ENCODE data around the gene GALT. TPM values are rescaled to one million over a fixed set of nuclear protein-coding genes. Genes with fewer than 3 reads are reported as not detected.
A peak's percentile ranks its signal among the peaks of the same experiment; 100 is the strongest.

GALT gene
- total and polyA plus RNA-seq, 2 donors from 2014 or later = 49.2 to 83.7 TPM

GRCh38 chr9:34615132-34615531 is 31.3 kb upstream of the GALT start:
- Histone ChIP-seq H3K4me3 (ENCODE audit: low read length in 3 of 3) (no peak overlapping the region), H3K4me1 (ENCODE audit: control insufficient read depth in 2 of 3, insufficient read depth in 2 of 3, low read depth in 1 of 3, low read length in 3 of 3) (peaks cover 3 to 18% (median 15%) of the 10 kb centered on the region in 3 donors), H3K36me3 (ENCODE audit: control insufficient read depth in 2 of 3, insufficient read depth in 3 of 3, low read length in 3 of 3) (peaks cover 4 to 30% (median 29%) of the 10 kb centered on the region in 3 donors), H3K9me3 (ENCODE audit: control insufficient read depth in 2 of 3, insufficient read depth in 1 of 3, low read length in 3 of 3) (no peaks in the 10 kb centered on the region), H3K27me3 (ENCODE audit: control insufficient read depth, insufficient read depth, low read length) (no peaks in the 10 kb centered on the region), H3K27ac (ENCODE audit: low read depth in 2 of 2, low read length in 2 of 2) (no peak overlapping the region), H3K9ac (ENCODE audit: low read length in 3 of 3) (no peak overlapping the region)
- intact Hi-C loops (cut with DNase I) = no loop called here
- FAIRE-seq = no peak
- TF ChIP-seq, protein P1, sequence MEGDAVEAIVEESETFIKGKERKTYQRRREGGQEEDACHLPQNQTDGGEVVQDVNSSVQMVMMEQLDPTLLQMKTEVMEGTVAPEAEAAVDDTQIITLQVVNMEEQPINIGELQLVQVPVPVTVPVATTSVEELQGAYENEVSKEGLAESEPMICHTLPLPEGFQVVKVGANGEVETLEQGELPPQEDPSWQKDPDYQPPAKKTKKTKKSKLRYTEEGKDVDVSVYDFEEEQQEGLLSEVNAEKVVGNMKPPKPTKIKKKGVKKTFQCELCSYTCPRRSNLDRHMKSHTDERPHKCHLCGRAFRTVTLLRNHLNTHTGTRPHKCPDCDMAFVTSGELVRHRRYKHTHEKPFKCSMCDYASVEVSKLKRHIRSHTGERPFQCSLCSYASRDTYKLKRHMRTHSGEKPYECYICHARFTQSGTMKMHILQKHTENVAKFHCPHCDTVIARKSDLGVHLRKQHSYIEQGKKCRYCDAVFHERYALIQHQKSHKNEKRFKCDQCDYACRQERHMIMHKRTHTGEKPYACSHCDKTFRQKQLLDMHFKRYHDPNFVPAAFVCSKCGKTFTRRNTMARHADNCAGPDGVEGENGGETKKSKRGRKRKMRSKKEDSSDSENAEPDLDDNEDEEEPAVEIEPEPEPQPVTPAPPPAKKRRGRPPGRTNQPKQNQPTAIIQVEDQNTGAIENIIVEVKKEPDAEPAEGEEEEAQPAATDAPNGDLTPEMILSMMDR (IDR thresholded peaks at IDR 0.05; ENCODE audit: borderline replicate concordance, extremely low read depth, insufficient read depth) = no peak
- no peak for DNase-seq

DNA sequence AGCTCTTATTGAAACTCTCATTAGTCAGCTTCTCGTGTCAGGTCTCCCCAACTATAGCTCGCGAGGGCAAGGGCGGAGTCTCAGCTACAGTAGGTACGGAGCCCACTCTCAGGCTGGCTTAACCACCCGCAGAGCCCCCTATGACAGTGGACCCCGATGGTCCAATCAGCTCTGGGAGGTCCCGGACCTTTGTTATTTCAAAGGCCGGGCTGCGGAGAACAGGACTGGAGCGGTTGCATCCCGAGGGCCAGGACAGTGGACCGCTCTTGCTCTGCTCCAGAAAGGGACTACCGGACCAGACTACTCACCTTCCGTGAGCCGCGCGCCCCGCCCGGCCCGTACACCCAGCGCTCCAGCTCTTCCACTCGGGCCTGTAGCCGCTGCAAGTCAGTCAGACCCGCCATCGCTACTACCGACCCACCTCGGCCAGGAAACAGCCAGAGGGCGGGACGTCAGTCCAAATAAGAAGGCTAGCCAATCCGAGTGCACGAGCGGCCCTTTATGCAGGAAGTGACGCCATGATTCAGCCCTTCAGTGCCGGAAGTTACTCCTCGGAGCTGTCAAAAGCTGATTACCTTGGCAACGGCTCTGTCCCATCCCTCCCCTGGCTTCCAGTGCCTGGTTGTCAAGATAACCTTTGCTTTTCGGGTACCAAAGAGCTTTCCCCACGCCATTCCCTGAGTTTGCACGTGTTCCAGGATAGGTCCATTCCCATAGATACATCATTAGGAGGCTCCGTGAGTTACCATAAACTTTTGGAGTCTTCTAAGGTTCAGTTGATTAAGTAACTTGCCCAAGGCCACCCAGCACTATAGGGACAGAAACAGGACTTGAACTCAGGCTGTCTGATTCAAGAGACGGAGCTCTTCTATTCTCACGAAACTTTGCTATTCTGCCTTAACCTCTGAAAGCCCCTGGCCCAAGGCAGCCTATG is 26.1 kb upstream of the GALT start, which contains the start of gene DCTN3:
Gene DCTN3, minus strand, starts transcription at position 435 of the 934 bp plus-strand sequence. Its CDS starts 31 bp downstream, at position 404.
- Histone ChIP-seq H3K9ac (ENCODE audit: low read length in 3 of 3) (peak within 1 kb of the TSS; percentile 54 to 89 (median 79)), H3K27ac (ENCODE audit: low read depth in 2 of 2, low read length in 2 of 2) (no peak within 1 kb of the TSS), H3K4me1 (ENCODE audit: control insufficient read depth in 2 of 3, insufficient read depth in 2 of 3, low read depth in 1 of 3, low read length in 3 of 3) (peaks cover 3 to 9% (median 4%) of the 10 kb centered on the region in 3 donors), H3K27me3 (ENCODE audit: control insufficient read depth, insufficient read depth, low read length) (peaks cover 12% of the 10 kb centered on the region), H3K4me3 (ENCODE audit: low read length in 3 of 3) (peak within 1 kb of the TSS; percentile 76 to 97 (median 80)), H3K9me3 (ENCODE audit: control insufficient read depth in 2 of 3, insufficient read depth in 1 of 3, low read length in 3 of 3) (no peaks in the 10 kb centered on the region), H3K36me3 (ENCODE audit: control insufficient read depth in 2 of 3, insufficient read depth in 3 of 3, low read length in 3 of 3) (peaks cover 4 to 24% (median 23%) of the 10 kb centered on the region in 3 donors)
- DNase-seq = peak; percentile 95 to 98 (median 97)
- peak; percentile 44 for FAIRE-seq
- intact Hi-C loops (cut with DNase I) = no loop called here
- TF ChIP-seq, protein P1 (IDR thresholded peaks at IDR 0.05; ENCODE audit: borderline replicate concordance, extremely low read depth, insufficient read depth) = no peak

DNA sequence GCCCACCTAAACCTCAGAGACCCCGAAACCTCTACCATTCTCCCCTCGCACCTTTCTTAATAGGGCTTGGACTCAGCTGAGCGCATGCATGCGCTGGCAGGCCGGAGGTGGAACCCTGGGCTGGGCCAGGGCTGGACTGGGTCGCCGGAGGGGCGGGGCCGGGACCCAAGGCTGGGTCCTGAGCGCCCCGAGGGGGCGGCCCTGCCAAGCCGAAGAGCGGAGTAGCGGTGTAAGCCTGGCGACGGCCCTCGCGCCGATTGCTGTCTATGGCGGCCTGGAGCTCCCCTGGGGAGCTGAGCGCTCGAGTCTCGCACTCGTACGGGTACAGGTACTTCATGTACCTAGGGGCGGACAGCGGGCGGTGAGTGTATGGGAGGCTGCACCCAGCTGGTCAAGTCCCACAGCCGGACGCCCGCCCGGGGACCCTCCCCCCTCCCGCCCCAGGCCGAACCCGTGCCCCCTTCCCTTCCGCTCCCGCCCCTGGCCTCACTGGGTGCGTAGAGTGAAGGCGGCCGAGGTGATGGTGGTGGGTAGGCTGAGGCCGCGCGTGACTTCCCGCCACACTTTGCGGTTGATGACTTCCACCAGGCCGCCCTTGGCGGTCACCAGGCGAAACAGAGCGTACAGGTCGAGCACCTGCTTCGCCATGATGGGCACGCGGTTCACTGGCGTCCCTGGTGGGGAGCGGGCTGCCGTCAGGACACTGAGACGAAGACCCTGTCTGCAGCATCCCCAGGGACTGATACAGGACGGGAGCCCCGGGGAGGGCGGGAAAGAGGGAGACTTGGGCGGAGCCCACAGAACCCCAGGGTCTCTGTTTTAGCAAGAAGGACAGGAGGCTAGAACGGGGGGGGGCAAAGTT is 22.9 kb upstream of the GALT start:
- no peak overlapping the region for H3K9ac ChIP-seq (ENCODE audit: low read length in 3 of 3)
- TF ChIP-seq, protein P1 (IDR thresholded peaks at IDR 0.05; ENCODE audit: borderline replicate concordance, extremely low read depth, insufficient read depth) = no peak
- H3K36me3 ChIP-seq (ENCODE audit: control insufficient read depth in 2 of 3, insufficient read depth in 3 of 3, low read length in 3 of 3) = no peaks in the 10 kb centered on the region
- H3K9me3 ChIP-seq (ENCODE audit: control insufficient read depth in 2 of 3, insufficient read depth in 1 of 3, low read length in 3 of 3) = no peaks in the 10 kb centered on the region
- peaks cover 3 to 15% (median 4%) of the 10 kb centered on the region in 3 donors for H3K4me1 ChIP-seq (ENCODE audit: control insufficient read depth in 2 of 3, insufficient read depth in 2 of 3, low read depth in 1 of 3, low read length in 3 of 3)
- H3K4me3 ChIP-seq (ENCODE audit: low read length in 3 of 3) = no peak overlapping the region
- intact Hi-C loops (cut with DNase I) = no loop called here
- peaks cover 34% of the 10 kb centered on the region for H3K27me3 ChIP-seq (ENCODE audit: control insufficient read depth, insufficient read depth, low read length)
- peak in 2 of 5 donors; percentile 42 to 69 for DNase-seq
- FAIRE-seq = no peak
- H3K27ac ChIP-seq (ENCODE audit: low read depth in 2 of 2, low read length in 2 of 2) = no peak overlapping the region

Measured in kidney (tissue), 14 donors.